Activated T-cell treated with anti-CD3 and anti-CD28 coated beads, Interleukin-2, amount 50 U/mL, for 72 hours (primary cell): ENCODE data around the gene INAFM2. TPM values are rescaled to one million over a fixed set of nuclear protein-coding genes. Genes with fewer than 3 reads are reported as not detected.

Experiments
- ATAC-seq, 2 donors: fragments of 150-1000 bp; cut with Tn5 transposase; replicated peaks in 1 of 2; 2 replicates each; pipeline ENCODE4 v1.10.0; 2021; ENCODE audit warnings: moderate library complexity in 2 of 2, mild to moderate bottlenecking in 1 of 2
- DNase-seq, 2 donors: peaks; one replicate each; pipeline ENCODE4 v3.0.0; 2021 to 2022; ENCODE audit warnings: mixed read lengths in 1 of 2
- H3K27ac Mint-ChIP-seq: one replicate; pipeline ENCODE4 v1.8.0; 2022; ENCODE audit warnings: mild to moderate bottlenecking, moderate library complexity, mixed read lengths
- H3K27me3 Mint-ChIP-seq: one replicate; pipeline ENCODE4 v1.8.0; 2022; ENCODE audit warnings: low read depth, mixed read lengths
- H3K36me3 Mint-ChIP-seq, 2 donors: one replicate each; pipeline ENCODE4 v1.8.0; 2022; ENCODE audit warnings: mixed read lengths in 2 of 2, mild to moderate bottlenecking in 1 of 2; ENCODE audit not compliant: insufficient read depth in 2 of 2
- H3K4me1 Mint-ChIP-seq: one replicate; pipeline ENCODE4 v1.8.0; 2022; ENCODE audit warnings: low read depth, mixed read lengths
- H3K4me3 Mint-ChIP-seq, 2 donors: one replicate each; pipeline ENCODE4 v1.8.0; 2022; ENCODE audit warnings: mild to moderate bottlenecking in 2 of 2, mixed read lengths in 2 of 2, moderate library complexity in 2 of 2
- H3K9me3 Mint-ChIP-seq, 2 donors: one replicate each; pipeline ENCODE4 v1.8.0; 2022; ENCODE audit warnings: mixed read lengths in 2 of 2
- total RNA-seq, 2 donors: library from RNA; stranded (reverse); gene quantifications; one replicate each; pipeline ENCODE4 v1.2.3, GENCODE V29; 2022

INAFM2 gene
- total RNA-seq, 2 donors from 2014 or later, result 7.1 to 10.2 TPM

GRCh38 chr15:40348474-40348870 is 25.0 kb downstream of the INAFM2 start:
- Mint-ChIP-seq H3K27ac (no peak overlapping the region), H3K27me3 (no peaks in the 10 kb centered on the region), H3K9me3 (no peaks in the 10 kb centered on the region), H3K36me3 (no peaks in the 10 kb centered on the region), H3K4me3 (no peak overlapping the region), H3K4me1 (no peaks in the 10 kb centered on the region)
- DNase-seq, result no peak
- ATAC-seq, result no peak

GRCh38 chr15:40349163-40349562 is 25.7 kb downstream of the INAFM2 start:
- ATAC-seq, result no peak
- DNase-seq, result no peak
- H3K9me3 Mint-ChIP-seq, result no peaks in the 10 kb centered on the region

GRCh38 chr15:40352281-40352901 is 28.9 kb downstream of the INAFM2 start:
- ATAC-seq, result no peak
- no peaks in the 10 kb centered on the region for H3K9me3 Mint-ChIP-seq
- no peaks in the 10 kb centered on the region for H3K36me3 Mint-ChIP-seq
- no peak for DNase-seq
- no peak overlapping the region for H3K4me3 Mint-ChIP-seq
- H3K27ac Mint-ChIP-seq, result no peak overlapping the region
- H3K4me1 Mint-ChIP-seq, result no peaks in the 10 kb centered on the region
- H3K27me3 Mint-ChIP-seq, result peaks cover 12% of the 10 kb centered on the region

More at GRCh38 chr15:40349163-40349562, 25.7 kb downstream of the INAFM2 start:
- no peak overlapping the region for H3K27ac Mint-ChIP-seq
- H3K4me3 Mint-ChIP-seq, result no peak overlapping the region
- no peaks in the 10 kb centered on the region for H3K27me3 Mint-ChIP-seq
- no peaks in the 10 kb centered on the region for H3K36me3 Mint-ChIP-seq
- no peaks in the 10 kb centered on the region for H3K4me1 Mint-ChIP-seq

DNA sequence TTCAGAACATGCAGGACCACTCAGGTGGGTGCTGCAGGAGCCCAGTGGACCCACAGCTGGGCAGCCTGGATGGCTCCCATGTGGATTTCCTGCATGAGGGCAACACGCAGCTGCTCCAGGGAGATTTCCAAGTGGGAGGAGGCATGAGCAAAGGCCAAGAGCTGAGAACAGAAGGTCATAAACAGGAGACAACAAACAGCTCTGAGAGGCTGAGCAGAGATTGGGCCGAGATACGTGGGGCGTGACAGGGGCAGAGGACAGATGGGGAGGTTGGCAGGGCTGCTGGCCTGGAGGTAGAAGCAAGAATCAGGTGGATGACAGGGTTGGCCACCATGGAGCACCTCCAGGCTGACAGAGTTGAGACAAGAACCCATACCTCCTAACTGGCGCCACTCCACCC is 30.2 kb downstream of the INAFM2 start:
- H3K36me3 Mint-ChIP-seq, result no peaks in the 10 kb centered on the region
- H3K27ac Mint-ChIP-seq, result no peak overlapping the region
- H3K9me3 Mint-ChIP-seq, result no peaks in the 10 kb centered on the region
- peaks cover 13% of the 10 kb centered on the region for H3K27me3 Mint-ChIP-seq
- ATAC-seq (no peak), DNase-seq (no peak)
- no peaks in the 10 kb centered on the region for H3K4me1 Mint-ChIP-seq
- no peak overlapping the region for H3K4me3 Mint-ChIP-seq

DNA sequence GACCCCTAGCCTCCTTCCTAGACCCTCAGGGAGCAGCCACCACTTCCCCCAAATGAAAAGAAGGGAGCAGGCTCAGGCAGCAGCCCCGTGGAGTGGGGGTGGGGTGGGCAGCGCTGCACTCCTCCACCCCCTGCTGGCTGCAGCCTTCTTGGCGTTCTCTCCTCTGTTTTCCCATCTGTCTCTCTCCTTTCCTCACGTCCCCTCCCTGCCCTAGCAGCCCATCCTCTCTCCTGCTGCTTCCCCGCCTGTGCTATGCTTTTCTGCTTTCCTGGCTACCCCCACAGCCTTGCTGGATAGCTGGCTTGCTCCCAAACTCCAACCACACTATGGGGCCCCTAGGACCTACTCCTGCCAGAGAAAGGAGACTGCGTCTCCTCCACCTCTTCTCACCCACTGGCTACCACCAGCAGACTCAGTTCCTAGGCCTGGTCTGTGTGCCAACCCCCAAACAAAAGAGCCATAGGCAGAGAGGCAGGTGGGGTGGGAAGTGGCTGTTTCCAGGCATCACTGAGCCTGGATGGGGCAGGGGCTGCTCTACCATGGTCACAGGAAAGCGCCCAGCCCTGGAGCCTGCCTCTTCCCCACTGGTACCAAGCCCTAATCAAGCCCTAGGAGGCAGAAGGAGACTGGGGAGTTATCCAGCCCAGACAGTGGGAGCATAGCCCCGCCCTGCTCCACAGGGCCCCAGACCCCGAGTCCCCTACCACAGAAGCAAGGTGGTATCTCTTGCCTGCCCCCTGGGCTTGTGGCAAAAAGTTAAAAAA is 31.1 kb downstream of the INAFM2 start:
- no peak overlapping the region for H3K27ac Mint-ChIP-seq
- no peaks in the 10 kb centered on the region for H3K36me3 Mint-ChIP-seq
- ATAC-seq, result no peak
- no peaks in the 10 kb centered on the region for H3K4me1 Mint-ChIP-seq
- no peaks in the 10 kb centered on the region for H3K9me3 Mint-ChIP-seq
- no peak for DNase-seq
- peaks cover 18% of the 10 kb centered on the region for H3K27me3 Mint-ChIP-seq
- H3K4me3 Mint-ChIP-seq, result no peak overlapping the region

GRCh38 chr15:40355976-40356585 is 32.6 kb downstream of the INAFM2 start:
- Mint-ChIP-seq H3K4me1 (no peaks in the 10 kb centered on the region), H3K4me3 (no peak overlapping the region), H3K9me3 (no peaks in the 10 kb centered on the region), H3K36me3 (no peaks in the 10 kb centered on the region), H3K27me3 (peaks cover 18% of the 10 kb centered on the region), H3K27ac (no peak overlapping the region)
- ATAC-seq, result no peak
- DNase-seq, result no peak

- Mint-ChIP-seq H3K27ac (no peak overlapping the region), H3K4me3 (peak overlapping the region; percentile 85 to 86), H3K4me1 (no peaks in the 10 kb centered on the region), H3K36me3 (no peaks in the 10 kb centered on the region), H3K9me3 (no peaks in the 10 kb centered on the region), H3K27me3 (peaks cover 18% of the 10 kb centered on the region)
- ATAC-seq, result no peak
- no peak for DNase-seq
Measured at GRCh38 chr15:40357246-40357645, 33.8 kb downstream of the INAFM2 start.

DNA sequence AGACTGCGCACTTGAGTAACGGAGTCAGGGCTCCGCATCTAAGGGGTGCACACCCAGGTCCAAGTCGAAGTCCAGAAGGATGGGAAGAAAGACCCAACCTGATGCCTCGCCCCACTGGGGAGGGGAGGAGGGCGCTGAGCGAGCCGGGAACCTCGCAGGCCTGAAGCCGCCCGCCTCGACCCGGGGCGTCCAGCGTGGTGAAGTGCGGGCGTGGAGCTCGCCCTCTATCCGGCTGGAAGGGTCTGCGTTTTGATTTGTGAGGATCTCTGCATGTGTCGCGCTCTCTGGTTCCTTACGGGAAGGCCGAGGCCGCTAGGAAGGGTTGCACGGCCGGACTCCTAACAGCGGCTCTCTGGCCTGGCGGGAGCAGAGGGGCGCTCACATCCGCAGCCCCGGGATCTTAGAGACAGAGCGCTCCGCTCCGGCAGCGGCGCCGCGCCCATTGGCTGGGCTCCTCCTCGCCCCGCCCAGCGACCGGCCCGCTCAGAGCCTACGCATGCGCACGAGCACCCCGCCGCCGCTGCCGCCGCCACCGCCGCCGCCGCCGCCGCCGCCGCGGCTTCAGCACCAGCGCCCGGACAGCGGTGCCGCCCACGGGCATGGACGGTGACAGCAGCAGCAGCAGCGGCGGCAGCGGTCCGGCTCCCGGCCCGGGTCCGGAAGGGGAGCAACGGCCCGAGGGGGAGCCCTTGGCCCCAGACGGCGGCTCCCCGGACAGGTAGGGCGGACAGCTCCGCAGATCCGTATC is 34.4 kb downstream of the INAFM2 start, which contains the start of gene DISP2:
DISP2 (plus strand) TSS at position 497 of the 748 bp plus-strand sequence; CDS start at position 600, 103 bp downstream.
- H3K36me3 Mint-ChIP-seq, result no peaks in the 10 kb centered on the region
- peaks cover 18% of the 10 kb centered on the region for H3K27me3 Mint-ChIP-seq
- peak; percentile 91 to 97 for DNase-seq
- no peaks in the 10 kb centered on the region for H3K9me3 Mint-ChIP-seq
- peak; percentile 94 to 97 for ATAC-seq
- peak within 1 kb of the TSS; percentile 85 to 91 for H3K4me3 Mint-ChIP-seq
- H3K4me1 Mint-ChIP-seq, result no peaks in the 10 kb centered on the region
- H3K27ac Mint-ChIP-seq, result no peak within 1 kb of the TSS

GRCh38 chr15:40358471-40359353 is 35.2 kb downstream of the INAFM2 start:
- H3K9me3 Mint-ChIP-seq, result no peaks in the 10 kb centered on the region
- no peaks in the 10 kb centered on the region for H3K4me1 Mint-ChIP-seq
- no peak overlapping the region for H3K27ac Mint-ChIP-seq
- H3K4me3 Mint-ChIP-seq, result peak overlapping the region; percentile 76 to 91
- peaks cover 18% of the 10 kb centered on the region for H3K27me3 Mint-ChIP-seq
- H3K36me3 Mint-ChIP-seq, result no peaks in the 10 kb centered on the region
- peak; percentile 36 to 56 for ATAC-seq
- peak; percentile 19 to 50 for DNase-seq

- H3K27me3 Mint-ChIP-seq, result peaks cover 18% of the 10 kb centered on the region
- H3K27ac Mint-ChIP-seq, result no peak overlapping the region
- ATAC-seq (no peak), DNase-seq (no peak)
- no peak overlapping the region for H3K4me3 Mint-ChIP-seq
- no peaks in the 10 kb centered on the region for H3K4me1 Mint-ChIP-seq
- H3K36me3 Mint-ChIP-seq, result no peaks in the 10 kb centered on the region
- no peaks in the 10 kb centered on the region for H3K9me3 Mint-ChIP-seq
Measured at GRCh38 chr15:40360015-40360414, 36.5 kb downstream of the INAFM2 start.

GRCh38 chr15:40361640-40362039 is 38.1 kb downstream of the INAFM2 start:
- Mint-ChIP-seq H3K9me3 (no peaks in the 10 kb centered on the region), H3K4me3 (no peak overlapping the region), H3K36me3 (no peaks in the 10 kb centered on the region), H3K27ac (no peak overlapping the region), H3K4me1 (peaks cover 8% of the 10 kb centered on the region), H3K27me3 (peaks cover 14% of the 10 kb centered on the region)
- ATAC-seq, result no peak
- DNase-seq, result no peak

DNA sequence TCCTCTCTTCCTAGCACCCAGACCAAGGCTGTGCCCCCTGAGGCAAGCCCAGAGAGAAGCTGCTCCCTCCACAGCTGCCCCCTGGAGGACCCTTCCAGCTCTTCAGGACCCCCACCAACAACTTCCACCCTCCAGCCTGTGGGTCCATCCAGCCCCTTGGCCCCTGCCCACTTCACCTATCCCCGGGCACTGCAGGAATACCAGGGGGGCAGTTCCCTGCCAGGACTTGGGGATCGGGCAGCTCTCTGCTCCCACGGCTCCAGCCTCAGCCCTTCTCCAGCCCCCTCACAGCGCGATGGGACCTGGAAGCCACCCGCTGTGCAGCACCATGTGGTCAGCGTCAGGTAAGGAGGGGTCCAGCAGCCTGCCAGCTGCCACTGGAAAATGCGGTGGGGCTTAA is 40.1 kb downstream of the INAFM2 start:
- no peak for ATAC-seq
- DNase-seq, result no peak
- Mint-ChIP-seq H3K27me3 (peaks cover 5% of the 10 kb centered on the region), H3K36me3 (no peaks in the 10 kb centered on the region), H3K4me1 (peaks cover 19% of the 10 kb centered on the region), H3K27ac (no peak overlapping the region), H3K9me3 (no peaks in the 10 kb centered on the region), H3K4me3 (no peak overlapping the region)
